ENCODE results near the gene YIPF4.

YIPF4 gene

GRCh38 chr2:32248299-32248698 lies 29.4 kb upstream of the YIPF4 start:
- H3K9ac ChIP-seq (ENCODE audit: low read length) = no peak overlapping the region
- H3K79me2 ChIP-seq (ENCODE audit: insufficient read depth, low read length) = no peaks in the 10 kb centered on the region
- H4K20me1 ChIP-seq (ENCODE audit: low read depth, low read length) = no peaks in the 10 kb centered on the region
- no peaks in the 10 kb centered on the region for H3K9me2 ChIP-seq (replicated peaks; ENCODE audit: insufficient read depth, low read length)
- no peak overlapping the region for H3K4me2 ChIP-seq (ENCODE audit: low read depth, low read length, poor library complexity, severe bottlenecking)
- no peak overlapping the region for H3K27ac ChIP-seq (ENCODE audit: low read depth, low read length)
- H3K36me3 ChIP-seq (ENCODE audit: low read length) = no peaks in the 10 kb centered on the region
- no peak overlapping the region for H2AFZ ChIP-seq (ENCODE audit: low read depth, low read length, severe bottlenecking)
- no peaks in the 10 kb centered on the region for H3F3A ChIP-seq (ENCODE audit: insufficient read depth)
- H3K9me3 ChIP-seq (ENCODE audit: insufficient read depth, low read length) = no peaks in the 10 kb centered on the region
- H3K27me3 ChIP-seq (ENCODE audit: low read length) = no peaks in the 10 kb centered on the region
- no peak for TF ChIP-seq EZH2phosphoT487 (conservative IDR thresholded peaks at IDR 0.05; ENCODE audit: low read length)
- TF ChIP-seq CTCF (IDR thresholded peaks at IDR 0.05; ENCODE audit: insufficient read depth, low read length, poor library complexity, severe bottlenecking) = no peak
- H3K4me3 ChIP-seq (ENCODE audit: insufficient read depth, low read length, poor library complexity, severe bottlenecking) = no peak overlapping the region

- Histone ChIP-seq H3K36me3 (ENCODE audit: low read length) (no peaks in the 10 kb centered on the region), H3F3A (ENCODE audit: insufficient read depth) (no peaks in the 10 kb centered on the region), H2AFZ (ENCODE audit: low read depth, low read length, severe bottlenecking) (no peak overlapping the region), H3K9me2 (replicated peaks; ENCODE audit: insufficient read depth, low read length) (no peaks in the 10 kb centered on the region), H4K20me1 (ENCODE audit: low read depth, low read length) (no peaks in the 10 kb centered on the region), H3K4me3 (ENCODE audit: insufficient read depth, low read length, poor library complexity, severe bottlenecking) (no peak overlapping the region), H3K4me2 (ENCODE audit: low read depth, low read length, poor library complexity, severe bottlenecking) (no peak overlapping the region), H3K9me3 (ENCODE audit: insufficient read depth, low read length) (no peaks in the 10 kb centered on the region), H3K27me3 (ENCODE audit: low read length) (no peaks in the 10 kb centered on the region), H3K79me2 (ENCODE audit: insufficient read depth, low read length) (no peaks in the 10 kb centered on the region), H3K27ac (ENCODE audit: low read depth, low read length) (no peak overlapping the region), H3K9ac (ENCODE audit: low read length) (no peak overlapping the region)
- TF ChIP-seq EZH2phosphoT487 (conservative IDR thresholded peaks at IDR 0.05; ENCODE audit: low read length) (no peak), CTCF (IDR thresholded peaks at IDR 0.05; ENCODE audit: insufficient read depth, low read length, poor library complexity, severe bottlenecking) (no peak)
These were observed 27.9 kb upstream of the YIPF4 start for GRCh38 chr2:32249731-32250236.

- H4K20me1 ChIP-seq (ENCODE audit: low read depth, low read length) = no peaks in the 10 kb centered on the region
- TF ChIP-seq EZH2phosphoT487 (conservative IDR thresholded peaks at IDR 0.05; ENCODE audit: low read length) (no peak), CTCF (IDR thresholded peaks at IDR 0.05; ENCODE audit: insufficient read depth, low read length, poor library complexity, severe bottlenecking) (no peak)
- no peak overlapping the region for H3K27ac ChIP-seq (ENCODE audit: low read depth, low read length)
- H3K36me3 ChIP-seq (ENCODE audit: low read length) = no peaks in the 10 kb centered on the region
- H3K4me2 ChIP-seq (ENCODE audit: low read depth, low read length, poor library complexity, severe bottlenecking) = no peak overlapping the region
- H2AFZ ChIP-seq (ENCODE audit: low read depth, low read length, severe bottlenecking) = no peak overlapping the region
- H3K79me2 ChIP-seq (ENCODE audit: insufficient read depth, low read length) = no peaks in the 10 kb centered on the region
- H3K9me3 ChIP-seq (ENCODE audit: insufficient read depth, low read length) = no peaks in the 10 kb centered on the region
- no peaks in the 10 kb centered on the region for H3F3A ChIP-seq (ENCODE audit: insufficient read depth)
- H3K9me2 ChIP-seq (replicated peaks; ENCODE audit: insufficient read depth, low read length) = no peaks in the 10 kb centered on the region
- no peaks in the 10 kb centered on the region for H3K27me3 ChIP-seq (ENCODE audit: low read length)
- H3K4me3 ChIP-seq (ENCODE audit: insufficient read depth, low read length, poor library complexity, severe bottlenecking) = no peak overlapping the region
- no peak overlapping the region for H3K9ac ChIP-seq (ENCODE audit: low read length)
These were observed 27.4 kb upstream of the YIPF4 start for GRCh38 chr2:32250290-32250689.

Data from SU-DHL-6 (cell line).